COLO829 (cell line): Measurements from ENCODE around the gene LSP1.

ENCODE experiments used
- DNase-seq: peaks from one replicate; pipeline ENCODE4 v3.0.0; 2012; ENCODE audit warnings: low spot score

The LSP1 gene

DNA sequence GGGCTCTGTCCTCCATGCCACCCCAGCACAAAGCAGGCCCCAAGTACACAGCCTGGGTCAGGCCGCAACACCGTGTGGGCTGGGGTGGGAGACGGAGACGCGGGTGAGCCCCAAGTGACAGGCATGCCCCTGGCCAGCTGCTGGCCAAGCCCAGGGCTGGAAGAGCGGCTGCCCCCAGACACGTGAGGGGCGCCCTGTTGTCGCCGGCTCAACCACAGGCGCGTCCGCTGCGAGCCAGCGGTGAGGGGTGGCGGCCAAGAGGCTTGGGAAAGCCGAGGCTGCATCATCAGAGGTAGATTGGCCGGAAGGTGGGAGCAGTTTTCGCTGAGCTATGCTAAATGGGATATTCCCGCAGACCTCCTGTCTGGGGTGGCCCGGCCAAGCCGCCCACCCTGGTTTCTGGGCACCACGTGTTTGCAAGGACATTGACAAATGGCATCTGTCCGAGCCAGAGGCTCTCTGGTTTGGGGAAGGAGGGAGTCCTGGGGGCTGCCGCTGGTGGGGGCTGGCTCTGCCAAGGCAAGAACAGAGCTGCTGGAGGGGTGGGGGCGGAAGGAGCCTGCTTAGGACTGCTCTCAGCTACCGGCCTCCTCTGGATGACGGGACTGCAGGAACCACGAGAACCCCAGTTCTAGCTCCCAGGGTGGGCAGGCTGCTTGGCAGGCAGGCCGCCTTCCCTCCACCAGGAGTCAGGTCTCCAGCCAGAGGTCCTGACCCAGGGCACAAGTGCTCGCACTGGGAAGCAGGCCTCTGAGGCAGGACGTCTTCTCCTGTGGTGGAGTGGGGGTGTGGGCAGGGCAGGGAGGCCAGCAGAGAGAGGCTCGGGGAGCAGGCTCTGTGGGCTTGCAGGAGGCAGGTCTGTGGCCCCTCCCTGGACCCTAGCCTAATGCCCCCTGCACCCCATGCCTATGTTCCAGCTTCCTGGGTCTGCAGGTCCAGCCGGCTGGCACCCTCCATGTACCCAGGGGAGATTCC lies 38.3 kb downstream of the LSP1 start:
- no peak for DNase-seq

DNA sequence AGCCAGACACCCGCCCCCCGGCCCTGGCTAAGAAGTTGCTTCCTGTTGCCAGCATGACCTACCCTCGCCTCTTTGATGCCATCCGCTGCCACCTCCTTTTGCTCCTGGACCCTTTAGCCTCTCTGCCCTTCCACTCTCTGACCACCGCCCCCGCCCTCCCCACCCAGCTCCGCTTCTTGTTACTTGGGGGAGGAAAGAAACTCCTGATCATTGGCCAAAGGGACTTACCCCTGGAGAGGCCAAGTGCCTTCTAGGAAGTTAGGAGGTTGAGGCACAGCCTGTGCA lies 38.9 kb downstream of the LSP1 start, which contains the start of gene PRR33:
PRR33 (minus strand) TSS at position 65 of the 285 bp plus-strand sequence. CDS start 1,311 bp downstream, outside the sequence.
- no peak for DNase-seq

DNA sequence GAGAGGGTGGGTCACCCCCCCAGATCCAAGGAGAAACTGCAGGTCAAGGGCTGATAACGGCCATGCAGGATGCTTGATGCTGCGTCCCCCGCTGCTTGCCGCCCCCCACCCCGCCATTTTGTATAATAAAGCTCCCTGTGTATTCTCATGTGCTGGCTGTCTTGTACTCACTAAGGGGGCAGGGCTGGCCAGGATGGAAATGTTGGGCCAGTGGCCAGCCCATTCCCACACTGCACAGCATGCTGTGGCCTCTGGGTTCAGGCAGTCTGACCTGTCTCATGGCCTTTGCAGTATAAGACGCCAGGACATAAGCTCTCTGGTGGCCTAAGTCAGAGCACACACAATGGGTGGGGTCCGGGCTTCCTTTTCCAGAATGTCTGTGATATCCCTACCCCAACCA lies 39.2 kb downstream of the LSP1 start:
- DNase-seq = no peak

DNA sequence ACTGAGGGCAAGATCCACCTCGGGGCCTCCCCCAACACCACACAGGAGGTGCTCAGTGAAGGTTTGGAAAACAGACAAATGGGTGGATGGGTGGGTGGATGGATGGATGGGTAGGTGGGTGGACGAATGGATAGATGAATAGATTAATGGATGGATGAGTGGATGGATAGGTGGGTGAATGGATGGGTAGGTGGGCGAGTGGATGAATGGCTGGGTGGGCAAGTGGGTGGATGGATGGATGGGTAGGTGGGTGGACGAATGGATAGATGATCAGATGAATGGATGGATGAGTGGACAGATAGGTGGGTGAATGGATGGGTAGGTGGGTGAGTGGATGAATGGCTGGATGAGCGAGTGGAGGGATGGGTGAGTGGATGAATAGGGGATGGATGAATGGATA lies 39.7 kb downstream of the LSP1 start:
- no peak for DNase-seq

DNA sequence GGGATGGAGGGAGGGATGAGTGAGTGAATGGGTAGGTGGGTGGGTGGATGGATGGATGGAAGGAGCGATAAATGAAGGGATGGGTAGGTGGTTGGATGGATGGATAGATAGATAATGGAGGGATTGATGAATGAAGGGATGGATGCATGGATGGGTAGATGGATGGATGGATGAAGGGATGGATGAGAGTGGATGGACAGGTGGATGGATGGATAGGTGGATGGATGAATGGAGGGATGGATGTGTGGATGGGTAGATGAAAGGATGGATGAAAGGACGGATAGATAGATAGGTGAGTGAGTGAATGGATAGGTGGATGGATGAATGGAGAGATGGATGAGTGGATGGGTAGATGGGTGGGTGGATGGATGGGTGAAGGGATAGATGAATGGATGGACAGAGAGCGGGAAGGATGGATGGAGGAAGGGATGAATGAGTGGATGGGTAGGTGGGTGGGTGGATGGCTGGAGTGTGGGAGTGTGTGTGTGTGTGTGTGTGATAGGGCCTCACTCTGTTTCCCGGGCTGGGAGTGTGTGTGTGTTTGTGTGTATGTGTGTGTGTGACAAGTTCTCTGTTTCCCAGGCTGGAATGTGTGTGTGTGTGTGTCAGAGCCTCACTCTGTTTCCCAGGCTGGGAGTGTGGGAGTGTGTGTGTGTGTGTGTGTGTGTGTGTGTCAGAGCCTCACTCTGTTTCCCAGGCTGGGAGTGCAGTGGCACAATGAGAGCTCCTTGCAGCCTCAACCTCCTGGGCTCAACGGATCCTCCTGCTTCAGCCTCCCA lies 40.9 kb downstream of the LSP1 start:
- no peak for DNase-seq

DNA sequence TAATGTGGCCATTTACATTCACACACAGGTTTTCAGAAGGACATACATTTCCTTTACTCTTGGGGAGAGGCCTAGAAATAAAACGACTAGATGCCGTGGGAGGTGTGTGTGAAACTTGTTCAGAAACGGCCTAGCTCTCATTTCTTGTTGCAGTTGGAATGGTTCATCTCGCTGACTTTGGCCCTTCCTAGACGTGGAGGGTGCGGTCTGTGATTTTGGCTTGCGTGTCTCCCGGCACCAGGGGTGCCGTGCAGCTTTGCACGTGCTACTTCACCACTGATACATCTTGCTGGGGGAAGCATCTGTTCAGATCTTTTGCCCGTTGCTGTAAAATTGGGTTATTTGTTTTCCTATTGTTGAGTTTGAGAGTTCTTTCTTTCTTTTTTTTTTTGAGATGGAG lies 41.9 kb downstream of the LSP1 start:
- no peak for DNase-seq

DNA sequence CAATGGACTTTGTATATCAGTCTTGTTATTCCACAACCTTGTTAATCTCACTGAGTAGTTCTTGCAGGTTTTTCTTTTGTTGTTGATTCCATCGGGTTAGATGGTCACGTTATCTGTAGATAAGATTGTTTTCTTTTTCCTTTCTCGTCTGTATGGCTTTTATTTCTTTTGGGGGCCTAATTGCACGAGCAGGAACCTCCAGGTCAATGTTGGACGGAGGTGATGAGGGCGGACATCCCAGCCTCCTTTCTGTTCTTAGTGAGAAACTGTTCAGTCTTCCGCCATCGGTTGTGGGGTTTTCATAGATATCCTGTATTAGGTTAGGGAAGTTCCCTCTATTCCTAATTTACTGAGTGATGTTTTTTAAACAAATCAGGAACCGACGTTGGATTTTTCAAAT lies 43.6 kb downstream of the LSP1 start:
- no peak for DNase-seq

DNA sequence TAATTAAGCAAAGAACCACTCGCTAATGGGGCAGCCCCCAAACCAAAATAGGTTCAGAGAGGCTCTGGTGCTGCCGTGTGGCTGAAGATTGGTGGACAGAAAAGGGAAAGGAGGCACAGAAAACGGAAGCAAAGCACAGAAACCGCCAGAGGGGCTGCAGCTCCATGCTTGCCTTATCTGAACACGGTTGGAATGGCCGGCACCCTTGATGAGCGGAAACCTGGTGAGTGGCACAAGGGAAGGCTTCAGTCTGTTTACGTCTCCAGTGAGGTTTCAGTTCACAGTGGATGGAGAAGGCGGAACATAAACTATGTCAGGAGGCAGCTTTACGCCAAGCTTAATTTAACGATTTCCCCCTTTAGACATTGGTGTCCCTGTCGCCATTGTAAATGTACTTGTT lies 44.0 kb downstream of the LSP1 start:
- no peak for DNase-seq

DNA sequence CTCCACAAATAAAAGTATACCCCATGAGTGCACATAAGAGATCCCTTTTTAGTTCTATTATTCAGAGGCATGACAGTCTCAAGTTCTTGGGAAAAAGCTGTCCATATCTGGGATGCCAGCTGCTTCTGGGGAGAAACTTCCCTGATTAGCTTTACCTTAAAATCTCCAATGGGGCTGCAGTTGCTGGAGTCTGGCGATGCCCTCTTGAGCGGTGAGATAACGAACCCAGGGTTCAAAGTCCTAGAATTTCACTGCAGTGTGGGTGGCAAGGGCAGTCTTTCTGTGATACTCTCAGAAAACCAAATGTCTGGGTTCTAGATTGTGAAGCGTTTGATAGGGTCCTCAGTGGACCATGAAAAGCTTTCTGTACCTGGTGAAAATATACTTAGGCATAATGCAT lies 46.2 kb downstream of the LSP1 start:
- no peak for DNase-seq

DNA sequence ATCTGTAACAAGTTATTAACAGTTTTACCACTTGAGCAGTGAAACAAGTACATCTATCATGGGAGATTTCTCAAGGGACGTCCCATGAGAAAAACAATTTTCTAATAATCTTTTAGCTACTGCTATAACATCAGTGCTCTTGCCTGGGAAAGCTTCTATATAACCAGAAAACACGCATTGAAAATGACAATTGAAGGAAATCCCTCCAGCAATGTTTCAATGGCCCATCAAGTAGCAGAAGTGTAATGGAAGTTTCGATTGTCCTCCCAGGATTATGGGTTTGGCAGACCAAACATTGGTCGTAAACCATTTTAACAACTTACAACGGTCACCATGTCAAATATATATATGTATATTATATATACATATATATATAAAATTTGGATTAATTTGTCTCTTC lies 46.8 kb downstream of the LSP1 start:
- no peak for DNase-seq

DNA sequence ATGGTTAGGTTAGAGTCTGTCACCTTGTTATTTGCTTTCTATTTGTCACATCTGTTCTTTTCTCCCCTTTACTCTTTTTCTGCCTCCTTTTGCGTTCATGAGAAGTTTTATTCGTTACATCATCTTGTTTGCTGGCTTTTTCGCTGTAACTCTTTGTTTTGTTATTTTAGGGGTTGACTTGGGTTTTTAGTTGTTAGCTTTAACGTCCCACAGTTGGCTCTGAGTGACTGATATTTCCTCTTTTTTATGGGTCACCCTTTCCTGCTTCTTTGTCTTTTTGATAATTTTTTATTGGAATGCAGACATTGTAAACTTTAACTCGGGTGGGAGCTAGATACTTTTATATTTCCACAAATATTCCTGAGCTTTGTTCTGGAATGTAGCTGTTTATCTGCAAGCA lies 53.3 kb downstream of the LSP1 start:
- DNase-seq = no peak

DNA sequence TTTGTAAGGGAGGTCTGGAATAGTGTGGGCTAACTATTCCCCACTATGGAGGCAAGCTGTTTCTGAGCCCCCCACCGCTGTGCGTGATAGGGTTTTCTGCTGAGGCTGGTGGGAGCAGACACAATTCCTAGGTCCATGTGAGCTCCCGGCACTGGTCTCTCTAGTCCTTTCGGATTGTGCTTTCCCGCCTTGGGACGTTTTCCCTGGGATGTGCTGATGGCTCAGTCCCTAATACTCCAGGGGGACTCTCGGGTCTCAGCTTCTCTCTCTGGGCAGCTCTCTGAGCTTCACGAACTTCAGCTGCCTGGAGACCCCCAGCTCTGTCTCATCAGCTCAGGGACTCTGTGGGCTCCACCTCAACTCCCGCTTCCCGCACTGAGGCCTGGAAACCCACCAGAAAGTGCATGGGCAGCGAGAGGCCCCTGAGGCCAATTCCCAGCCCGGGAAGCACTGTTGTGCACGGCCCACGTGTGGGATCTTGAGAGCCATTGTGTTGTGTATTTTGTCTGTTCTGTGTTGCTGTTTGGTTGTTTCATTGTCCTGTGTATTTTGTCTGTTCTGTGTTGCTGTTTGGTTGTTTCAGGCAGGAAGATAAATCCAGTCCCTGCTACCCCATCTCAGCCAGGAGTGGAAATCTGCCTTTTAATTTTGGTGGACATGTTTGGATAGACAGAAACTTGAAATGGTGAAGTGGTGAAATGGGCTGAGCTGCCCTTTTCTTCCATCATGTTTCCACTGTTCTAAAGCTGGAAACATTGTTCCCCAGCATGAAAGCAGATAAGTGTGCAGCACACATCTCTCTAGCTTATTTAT lies 53.9 kb downstream of the LSP1 start:
- DNase-seq = no peak

DNA sequence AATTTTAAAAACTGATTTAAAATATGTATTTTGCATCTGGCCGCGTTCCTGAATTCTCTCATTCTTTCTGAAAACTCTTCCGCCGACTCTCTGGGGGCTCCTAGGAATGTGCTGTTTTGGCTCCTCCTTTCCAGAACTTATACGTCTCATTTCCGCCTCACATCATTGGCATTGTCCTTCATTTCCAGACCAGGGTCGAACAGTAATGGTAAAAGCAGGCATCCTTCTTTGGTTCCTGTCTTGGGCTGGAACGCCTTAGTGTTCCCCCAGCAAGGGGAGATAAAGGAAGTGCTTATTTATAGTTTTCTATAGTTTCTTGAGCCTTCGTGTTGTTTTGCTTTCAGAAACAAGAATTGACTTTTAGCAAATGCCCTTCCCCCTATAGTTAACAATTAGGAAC lies 55.7 kb downstream of the LSP1 start:
- no peak for DNase-seq

DNA sequence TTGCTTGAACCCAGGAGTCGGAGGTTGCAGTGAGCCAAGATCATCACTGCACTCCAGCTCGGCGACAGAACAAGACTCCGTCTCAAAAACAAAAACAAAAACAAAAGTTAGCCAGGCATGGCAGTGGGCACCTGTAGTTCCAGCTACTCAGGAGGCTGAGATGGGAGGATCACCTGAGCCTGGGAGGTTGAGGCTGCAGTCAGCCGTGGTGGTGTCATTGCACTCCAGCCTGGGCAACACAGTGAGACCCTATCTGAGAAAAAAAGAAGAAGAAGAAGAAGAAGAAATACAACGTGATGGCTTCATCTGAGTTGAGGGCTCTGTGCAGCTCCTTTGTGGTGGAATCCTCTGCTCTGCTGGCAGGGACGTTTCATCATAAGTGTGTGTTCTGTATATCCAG lies 56.6 kb downstream of the LSP1 start:
- DNase-seq = no peak

DNA sequence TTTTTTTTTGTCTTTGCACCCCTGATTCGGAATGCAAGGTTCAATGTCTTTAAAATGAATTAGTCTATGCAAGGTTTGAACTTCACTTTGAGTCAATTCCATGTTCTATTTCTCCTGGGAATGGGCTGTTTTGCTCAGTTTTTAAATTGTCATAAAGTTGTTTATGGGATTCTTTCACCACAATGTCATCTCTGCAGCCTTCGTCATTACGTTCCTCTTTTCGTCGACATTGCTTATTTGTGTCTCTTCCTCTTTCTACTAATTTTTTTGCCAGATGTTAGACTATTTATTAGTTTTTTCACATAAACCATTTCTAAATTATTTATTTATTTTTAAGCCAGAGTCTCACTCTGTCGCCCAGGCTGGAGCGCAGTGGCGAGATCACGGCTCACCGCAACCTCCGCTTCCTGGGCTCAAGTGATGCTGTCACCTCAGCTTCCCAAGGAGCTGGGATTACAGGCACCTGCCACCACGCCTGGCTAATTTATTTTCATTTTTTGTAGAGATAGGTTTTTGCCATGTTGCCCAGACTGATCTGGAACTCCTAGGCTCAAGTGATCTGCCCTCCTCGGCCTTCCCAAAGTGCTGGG lies 59.5 kb downstream of the LSP1 start:
- no peak for DNase-seq

DNA sequence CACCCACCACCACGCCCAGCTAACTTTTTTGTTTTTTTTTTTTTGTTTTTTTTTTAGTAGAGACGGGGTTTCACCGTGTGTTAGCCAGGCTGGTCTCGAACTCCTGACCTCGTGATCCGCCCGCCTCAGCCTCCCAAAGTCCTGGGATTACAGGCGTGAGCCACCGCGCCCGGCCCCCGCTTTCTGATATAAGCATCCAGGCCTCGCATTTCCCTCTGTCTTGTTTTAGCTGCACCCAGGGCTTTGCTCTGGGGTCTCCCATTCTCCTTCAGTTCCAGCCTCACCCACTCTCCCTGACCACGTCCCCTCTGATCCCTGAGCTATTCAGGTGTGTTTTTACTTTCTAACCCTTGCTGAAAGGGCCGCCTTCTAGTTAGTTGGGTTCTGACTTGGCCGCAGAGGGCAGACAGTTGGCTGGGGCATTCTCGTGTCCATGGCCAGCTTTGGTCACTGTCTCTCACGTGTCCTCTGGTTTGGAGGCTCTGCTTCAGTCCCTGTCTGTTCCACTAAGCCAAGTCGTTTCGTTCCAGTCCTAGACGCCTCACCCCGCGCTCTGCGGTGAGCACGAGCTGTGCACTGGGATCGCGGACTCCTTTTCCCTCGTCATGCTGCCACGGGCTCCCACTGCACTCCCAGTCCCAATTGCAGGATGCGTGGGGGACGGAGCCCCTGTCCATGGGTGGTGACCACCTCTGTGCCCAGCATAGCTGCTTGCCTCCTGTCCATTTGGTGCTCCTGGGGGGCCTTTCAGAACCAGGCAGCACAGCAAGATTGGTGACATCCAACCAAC lies 60.6 kb downstream of the LSP1 start:
- DNase-seq = no peak

DNA sequence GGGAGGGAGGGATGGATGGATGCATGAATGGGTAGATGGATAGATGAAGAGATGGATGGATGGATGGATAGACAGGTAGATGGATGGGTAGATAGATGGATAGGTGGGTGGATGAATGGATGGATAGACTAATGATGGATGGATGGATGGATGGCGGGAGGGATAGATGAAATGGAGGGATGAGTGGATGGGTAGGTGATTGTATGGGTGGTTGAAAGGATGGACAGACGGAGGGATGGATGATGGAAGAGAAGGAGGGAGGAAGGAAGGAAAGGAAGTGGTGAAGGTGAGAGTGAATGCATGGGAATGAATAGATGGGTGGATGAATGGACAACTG lies 62.9 kb downstream of the LSP1 start:
- DNase-seq = no peak

DNA sequence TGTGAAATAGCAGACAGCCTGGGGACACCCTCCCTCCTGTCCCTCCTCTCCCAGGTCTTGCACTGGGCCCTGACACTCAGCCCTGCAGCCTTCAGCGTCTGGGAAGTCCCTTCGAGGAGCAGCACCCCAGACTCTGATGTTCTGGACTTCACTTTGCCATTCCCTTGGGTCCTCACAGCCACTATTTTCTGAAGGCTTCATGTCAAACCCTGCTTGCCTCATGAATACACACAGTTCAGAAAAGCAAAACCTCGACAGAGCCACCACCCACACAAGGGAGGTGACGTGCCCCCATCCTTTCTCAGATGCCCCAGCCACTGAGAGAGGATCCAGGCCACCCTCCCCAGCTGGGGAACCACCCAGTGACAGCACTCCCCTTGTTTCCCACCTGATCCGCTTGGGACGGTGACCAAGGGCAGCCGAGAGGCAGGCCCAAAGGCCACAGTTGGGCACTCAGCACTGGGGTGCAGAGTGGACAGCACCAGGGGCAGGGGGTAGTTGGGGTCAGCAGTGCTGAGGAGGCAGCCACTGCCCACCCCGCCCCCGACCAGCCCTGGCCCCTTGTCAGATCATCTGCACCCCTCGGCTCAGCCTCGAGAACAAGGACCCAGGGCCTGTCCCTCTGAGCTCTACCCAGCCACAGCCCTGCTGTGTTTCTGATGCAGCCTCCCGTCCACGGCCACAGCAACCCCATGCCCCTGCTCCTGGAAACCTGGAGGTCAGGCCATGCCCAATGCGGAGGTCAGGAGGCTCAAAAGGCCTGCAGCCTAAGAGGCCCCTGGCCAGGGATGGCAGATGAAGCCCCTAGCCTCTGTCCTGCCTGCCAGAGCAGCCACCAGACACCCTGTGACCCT lies 63.5 kb downstream of the LSP1 start:
- no peak for DNase-seq

DNA sequence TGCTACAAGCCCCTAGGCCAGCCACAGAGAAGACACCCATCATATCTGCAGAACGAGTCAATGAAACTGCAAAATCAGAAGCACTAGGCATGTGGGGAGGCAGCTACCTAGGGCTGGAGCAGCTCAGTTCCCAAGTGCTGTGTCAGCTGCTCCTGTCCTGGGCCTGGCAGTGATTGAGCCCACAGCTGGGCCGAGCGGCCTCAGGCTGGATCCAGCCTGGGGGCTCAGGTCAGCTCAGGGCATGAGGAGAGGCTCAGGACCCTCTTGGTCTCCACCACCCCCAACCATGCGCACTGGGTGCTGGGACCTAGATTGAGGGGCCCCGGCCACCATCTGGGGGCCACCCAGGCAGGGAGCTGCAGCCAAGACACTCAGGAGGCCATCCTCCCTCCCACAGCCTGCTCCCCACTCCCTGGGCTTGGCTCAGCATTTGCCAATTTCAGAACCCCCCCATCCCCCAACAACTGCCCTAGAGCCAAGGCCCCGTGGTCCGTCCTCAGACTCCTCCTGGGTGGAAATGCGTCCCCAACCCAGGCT lies 64.2 kb downstream of the LSP1 start:
- DNase-seq = no peak
